Measurements from ENCODE around the gene HECTD4.
"Not testable (repeated sequence)": the region's sequence is repeated elsewhere in the genome, so short reads cannot be mapped to it uniquely, and the experiment has no call there.

DNA sequence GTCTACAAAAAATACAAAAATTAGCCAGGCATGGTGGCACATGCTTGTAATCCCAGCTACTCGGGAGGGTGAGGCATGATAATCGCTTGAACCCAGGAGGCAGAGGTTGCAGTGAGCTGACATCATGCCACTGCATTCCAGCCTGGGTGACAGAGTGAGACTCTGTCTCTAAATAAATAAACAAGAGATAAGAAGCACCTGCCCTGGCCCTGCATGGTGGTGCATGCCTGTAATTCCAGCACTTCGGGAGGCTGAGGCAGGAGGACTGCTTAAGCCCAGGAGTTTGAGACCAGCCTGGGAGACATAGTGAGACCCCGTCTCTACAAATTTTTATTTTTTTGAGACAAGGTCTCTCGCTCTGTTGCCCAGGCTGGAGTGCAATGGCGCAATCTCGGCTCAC is 161.6 kb downstream of the HECTD4 start:
- TF ChIP-seq, protein P1, sequence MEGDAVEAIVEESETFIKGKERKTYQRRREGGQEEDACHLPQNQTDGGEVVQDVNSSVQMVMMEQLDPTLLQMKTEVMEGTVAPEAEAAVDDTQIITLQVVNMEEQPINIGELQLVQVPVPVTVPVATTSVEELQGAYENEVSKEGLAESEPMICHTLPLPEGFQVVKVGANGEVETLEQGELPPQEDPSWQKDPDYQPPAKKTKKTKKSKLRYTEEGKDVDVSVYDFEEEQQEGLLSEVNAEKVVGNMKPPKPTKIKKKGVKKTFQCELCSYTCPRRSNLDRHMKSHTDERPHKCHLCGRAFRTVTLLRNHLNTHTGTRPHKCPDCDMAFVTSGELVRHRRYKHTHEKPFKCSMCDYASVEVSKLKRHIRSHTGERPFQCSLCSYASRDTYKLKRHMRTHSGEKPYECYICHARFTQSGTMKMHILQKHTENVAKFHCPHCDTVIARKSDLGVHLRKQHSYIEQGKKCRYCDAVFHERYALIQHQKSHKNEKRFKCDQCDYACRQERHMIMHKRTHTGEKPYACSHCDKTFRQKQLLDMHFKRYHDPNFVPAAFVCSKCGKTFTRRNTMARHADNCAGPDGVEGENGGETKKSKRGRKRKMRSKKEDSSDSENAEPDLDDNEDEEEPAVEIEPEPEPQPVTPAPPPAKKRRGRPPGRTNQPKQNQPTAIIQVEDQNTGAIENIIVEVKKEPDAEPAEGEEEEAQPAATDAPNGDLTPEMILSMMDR (conservative IDR thresholded peaks at IDR 0.05): not testable (repeated sequence)
- TF ChIP-seq ZFX (IDR thresholded peaks at IDR 0.05): not testable (repeated sequence)
